GM12872 (cell line): ENCODE measurements around the gene GAB2.

Experiments used
- TF ChIP-seq, protein P1 (sequence below): IDR thresholded peaks from 3 replicates; pipeline ENCODE4 v1.5.1; 2011; ENCODE audit warnings: low read depth, mild to moderate bottlenecking, low read length, moderate library complexity; ENCODE audit not compliant: insufficient read depth

Gene GAB2

GRCh38 chr11:78277314-78277994 lies 140.2 kb downstream of the GAB2 start:
- TF ChIP-seq, protein P1, sequence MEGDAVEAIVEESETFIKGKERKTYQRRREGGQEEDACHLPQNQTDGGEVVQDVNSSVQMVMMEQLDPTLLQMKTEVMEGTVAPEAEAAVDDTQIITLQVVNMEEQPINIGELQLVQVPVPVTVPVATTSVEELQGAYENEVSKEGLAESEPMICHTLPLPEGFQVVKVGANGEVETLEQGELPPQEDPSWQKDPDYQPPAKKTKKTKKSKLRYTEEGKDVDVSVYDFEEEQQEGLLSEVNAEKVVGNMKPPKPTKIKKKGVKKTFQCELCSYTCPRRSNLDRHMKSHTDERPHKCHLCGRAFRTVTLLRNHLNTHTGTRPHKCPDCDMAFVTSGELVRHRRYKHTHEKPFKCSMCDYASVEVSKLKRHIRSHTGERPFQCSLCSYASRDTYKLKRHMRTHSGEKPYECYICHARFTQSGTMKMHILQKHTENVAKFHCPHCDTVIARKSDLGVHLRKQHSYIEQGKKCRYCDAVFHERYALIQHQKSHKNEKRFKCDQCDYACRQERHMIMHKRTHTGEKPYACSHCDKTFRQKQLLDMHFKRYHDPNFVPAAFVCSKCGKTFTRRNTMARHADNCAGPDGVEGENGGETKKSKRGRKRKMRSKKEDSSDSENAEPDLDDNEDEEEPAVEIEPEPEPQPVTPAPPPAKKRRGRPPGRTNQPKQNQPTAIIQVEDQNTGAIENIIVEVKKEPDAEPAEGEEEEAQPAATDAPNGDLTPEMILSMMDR, result no peak

GRCh38 chr11:78276311-78276710 lies 141.3 kb downstream of the GAB2 start:
- TF ChIP-seq, protein P1, result no peak

DNA sequence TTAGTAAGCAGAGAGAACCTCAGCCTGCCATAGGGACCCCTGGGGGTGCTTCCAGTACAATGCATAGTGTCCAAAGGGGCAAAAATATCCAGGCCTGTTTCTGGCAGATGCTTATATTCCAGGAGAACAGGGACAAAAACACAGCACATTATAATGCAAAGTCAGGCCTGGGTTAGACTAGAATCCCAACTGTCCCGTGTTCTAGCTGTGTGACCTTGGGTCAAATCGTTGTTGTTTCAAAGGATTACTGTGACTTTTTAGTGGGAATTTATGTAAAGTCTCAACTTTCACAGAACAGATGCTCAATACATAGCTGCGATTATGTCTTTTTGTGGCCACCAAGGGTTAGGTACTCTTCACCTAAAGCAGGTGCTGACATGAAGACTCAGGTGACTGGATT lies 142.9 kb downstream of the GAB2 start:
- TF ChIP-seq, protein P1, result no peak

DNA sequence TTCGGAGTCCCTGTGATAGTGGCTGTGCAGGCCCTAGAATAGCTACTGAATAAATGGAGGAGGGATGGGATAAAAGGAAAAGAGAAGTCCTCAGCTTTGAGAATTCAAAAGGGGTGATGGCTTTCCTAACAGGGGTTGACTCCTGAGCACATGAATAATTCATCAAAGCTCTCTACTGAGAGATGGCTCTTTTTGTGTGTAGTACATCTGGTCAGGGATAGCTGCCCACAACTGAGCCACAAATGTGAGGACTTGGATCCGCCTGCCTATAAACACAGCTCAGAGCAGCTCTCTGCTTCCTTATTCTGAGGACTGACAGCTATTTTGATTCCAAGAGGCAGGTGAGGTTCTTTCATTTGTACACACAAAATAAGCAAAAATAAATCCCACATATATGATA lies 146.6 kb downstream of the GAB2 start:
- TF ChIP-seq, protein P1, result no peak

GRCh38 chr11:78269806-78270205 lies 147.8 kb downstream of the GAB2 start:
- TF ChIP-seq, protein P1, result no peak

DNA sequence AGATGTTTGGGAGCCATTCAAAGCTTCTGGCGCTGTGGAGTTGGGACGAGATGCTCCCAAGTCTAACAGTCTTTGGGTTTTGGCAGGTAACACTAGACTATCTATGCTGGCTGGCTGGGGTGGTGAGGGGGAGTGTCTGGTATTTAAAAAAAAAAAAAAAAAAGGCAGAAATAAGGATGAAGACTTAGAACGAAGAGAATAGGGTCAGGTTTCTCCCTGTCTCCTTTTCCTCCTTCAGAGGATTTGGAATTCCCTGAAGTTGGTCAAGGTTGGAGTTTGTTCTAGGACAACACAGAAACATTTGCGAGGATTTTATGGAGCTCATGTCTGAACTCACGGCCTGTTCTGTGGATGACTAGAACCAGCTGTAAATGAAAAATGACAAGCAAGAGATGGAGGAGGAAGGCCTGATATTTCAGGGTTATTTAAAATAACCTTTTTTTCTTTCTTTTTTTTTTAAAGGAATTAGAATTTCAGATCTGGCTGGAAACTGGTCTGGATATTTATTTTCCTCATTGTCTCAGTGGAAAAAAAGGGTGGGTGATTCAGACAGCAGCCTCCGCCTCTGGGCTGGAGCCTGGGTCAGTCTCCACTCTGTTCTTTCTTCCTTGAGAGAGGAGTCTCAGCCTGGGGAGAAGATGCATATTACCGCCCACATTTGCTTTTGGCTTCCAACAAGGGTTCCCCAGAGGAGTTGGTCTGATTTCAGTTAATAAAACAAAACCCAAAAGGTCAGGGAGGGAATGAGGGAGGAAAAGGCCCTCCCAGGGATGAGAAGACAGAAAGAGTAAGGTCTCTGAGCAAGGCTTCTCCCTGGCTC lies 148.8 kb downstream of the GAB2 start:
- TF ChIP-seq, protein P1, result no peak

GRCh38 chr11:78266451-78266850 lies 151.2 kb downstream of the GAB2 start:
- TF ChIP-seq, protein P1, result no peak
